ENCODE measurements around the gene METTL9.
A peak's percentile ranks its signal among the peaks of the same experiment; 100 is the strongest.
"Not testable (repeated sequence)": the region's sequence is repeated elsewhere in the genome, so short reads cannot be mapped to it uniquely, and the experiment has no call there.

Gene METTL9

GRCh38 chr16:21564367-21564766, 35.0 kb upstream of the METTL9 start:
- POLR2A ChIA-PET; H3K9me3 ChIP-seq (ENCODE audit: control extremely low read depth in 1 of 5, control insufficient read depth in 4 of 5, insufficient read depth in 2 of 5, low read depth in 1 of 5, low read length in 4 of 5): not testable (repeated sequence)

GRCh38 chr16:21565507-21565860, 33.9 kb upstream of the METTL9 start:
- Histone ChIP-seq H3K4me1 (ENCODE audit: control extremely low read depth in 1 of 4, control insufficient read depth in 4 of 4, insufficient read depth in 4 of 4, low read length in 3 of 4) (peaks cover 0 to 10% (median 3%) of the 10 kb centered on the region in 4 experiments), H3K4me3 (ENCODE audit: control insufficient read depth in 1 of 7, extremely low read depth in 1 of 7, insufficient read depth in 4 of 7, low read depth in 2 of 7, low read length in 6 of 7) (no peak overlapping the region), H3K27ac (ENCODE audit: insufficient read depth in 1 of 2, low read depth in 1 of 2, low read length in 2 of 2, poor library complexity in 1 of 2, severe bottlenecking in 2 of 2) (no peak overlapping the region), H3K9me3 (ENCODE audit: control extremely low read depth in 1 of 5, control insufficient read depth in 4 of 5, insufficient read depth in 2 of 5, low read depth in 1 of 5, low read length in 4 of 5) (no peaks in the 10 kb centered on the region), H3K36me3 (ENCODE audit: control insufficient read depth in 4 of 4, insufficient read depth in 4 of 4, low read length in 3 of 4) (no peaks in the 10 kb centered on the region), H3K27me3 (replicated peaks in 2 of 5; ENCODE audit: control insufficient read depth in 4 of 5, insufficient read depth in 5 of 5, low read length in 4 of 5) (no peaks in the 10 kb centered on the region)
- ChIA-PET POLR2A (no interaction called here), CTCF (interaction anchor here (0.6 to 1.7 kb wide), 3 partner anchors 12 to 1110 kb away, joined by 3 to 4 read pairs (median 3); no protein-coding TSS in a partner anchor)
- WGBS (ENCODE audit: insufficient coverage), result 100% methylated on average over 2 of the region's 2 CpGs
- no peak for DNase-seq

More at GRCh38 chr16:21564367-21564766, 35.0 kb upstream of the METTL9 start:
- DNase-seq; H3K4me3 ChIP-seq (ENCODE audit: control insufficient read depth in 1 of 7, extremely low read depth in 1 of 7, insufficient read depth in 4 of 7, low read depth in 2 of 7, low read length in 6 of 7); H3K36me3 ChIP-seq (ENCODE audit: control insufficient read depth in 4 of 4, insufficient read depth in 4 of 4, low read length in 3 of 4); H3K27me3 ChIP-seq (replicated peaks in 2 of 5; ENCODE audit: control insufficient read depth in 4 of 5, insufficient read depth in 5 of 5, low read length in 4 of 5); H3K4me1 ChIP-seq (ENCODE audit: control extremely low read depth in 1 of 4, control insufficient read depth in 4 of 4, insufficient read depth in 4 of 4, low read length in 3 of 4); H3K27ac ChIP-seq (ENCODE audit: insufficient read depth in 1 of 2, low read depth in 1 of 2, low read length in 2 of 2, poor library complexity in 1 of 2, severe bottlenecking in 2 of 2): not testable (repeated sequence)
- CTCF ChIA-PET, result interaction anchor here (0.8 to 1.1 kb wide), 3 partner anchors 9 to 1120 kb away, joined by 3 read pairs; no protein-coding TSS in a partner anchor
- 91% methylated on average over 1 of the region's 1 CpG for WGBS (ENCODE audit: insufficient coverage)

GRCh38 chr16:21565861-21566669, 33.3 kb upstream of the METTL9 start:
- WGBS (ENCODE audit: insufficient coverage), result 78% methylated on average over 13 of the region's 13 CpGs
- POLR2A ChIA-PET, result no interaction called here
- H3K4me3 ChIP-seq (ENCODE audit: control insufficient read depth in 1 of 7, extremely low read depth in 1 of 7, insufficient read depth in 4 of 7, low read depth in 2 of 7, low read length in 6 of 7), result no peak overlapping the region

GRCh38 chr16:21566891-21567414, 32.4 kb upstream of the METTL9 start:
- H3K36me3 ChIP-seq (ENCODE audit: control insufficient read depth in 4 of 4, insufficient read depth in 4 of 4, low read length in 3 of 4), result no peaks in the 10 kb centered on the region
- no peak for DNase-seq
- ChIA-PET CTCF (interaction anchor here (0.7 to 2.1 kb wide), 7 partner anchors 9 to 1129 kb away, joined by 3 to 5 read pairs (median 4); no protein-coding TSS in a partner anchor), POLR2A (no interaction called here)
- H3K27me3 ChIP-seq (replicated peaks in 2 of 5; ENCODE audit: control insufficient read depth in 4 of 5, insufficient read depth in 5 of 5, low read length in 4 of 5), result no peaks in the 10 kb centered on the region
- H3K4me3 ChIP-seq (ENCODE audit: control insufficient read depth in 1 of 7, extremely low read depth in 1 of 7, insufficient read depth in 4 of 7, low read depth in 2 of 7, low read length in 6 of 7), result no peak overlapping the region
- H3K9me3 ChIP-seq (ENCODE audit: control extremely low read depth in 1 of 5, control insufficient read depth in 4 of 5, insufficient read depth in 2 of 5, low read depth in 1 of 5, low read length in 4 of 5), result no peaks in the 10 kb centered on the region
- peaks cover 0 to 10% (median 3%) of the 10 kb centered on the region in 4 experiments for H3K4me1 ChIP-seq (ENCODE audit: control extremely low read depth in 1 of 4, control insufficient read depth in 4 of 4, insufficient read depth in 4 of 4, low read length in 3 of 4)
- 94% methylated on average over 2 of the region's 4 CpGs for WGBS (ENCODE audit: insufficient coverage)
- no peak overlapping the region for H3K27ac ChIP-seq (ENCODE audit: insufficient read depth in 1 of 2, low read depth in 1 of 2, low read length in 2 of 2, poor library complexity in 1 of 2, severe bottlenecking in 2 of 2)

More at GRCh38 chr16:21565861-21566669, 33.3 kb upstream of the METTL9 start:
- Histone ChIP-seq H3K27me3 (replicated peaks in 2 of 5; ENCODE audit: control insufficient read depth in 4 of 5, insufficient read depth in 5 of 5, low read length in 4 of 5) (no peaks in the 10 kb centered on the region), H3K27ac (ENCODE audit: insufficient read depth in 1 of 2, low read depth in 1 of 2, low read length in 2 of 2, poor library complexity in 1 of 2, severe bottlenecking in 2 of 2) (no peak overlapping the region), H3K4me1 (ENCODE audit: control extremely low read depth in 1 of 4, control insufficient read depth in 4 of 4, insufficient read depth in 4 of 4, low read length in 3 of 4) (peaks cover 0 to 10% (median 3%) of the 10 kb centered on the region in 4 experiments), H3K36me3 (ENCODE audit: control insufficient read depth in 4 of 4, insufficient read depth in 4 of 4, low read length in 3 of 4) (no peaks in the 10 kb centered on the region), H3K9me3 (ENCODE audit: control extremely low read depth in 1 of 5, control insufficient read depth in 4 of 5, insufficient read depth in 2 of 5, low read depth in 1 of 5, low read length in 4 of 5) (no peaks in the 10 kb centered on the region)
- DNase-seq, result peak in 2 of 3 donors; percentile 46 to 54
- CTCF ChIA-PET, result interaction anchor here (0.7 to 1.7 kb wide), 5 partner anchors 8 to 1130 kb away, joined by 3 to 4 read pairs (median 3); no protein-coding TSS in a partner anchor

GRCh38 chr16:21567496-21567895, 31.9 kb upstream of the METTL9 start:
- H3K9me3 ChIP-seq (ENCODE audit: control extremely low read depth in 1 of 5, control insufficient read depth in 4 of 5, insufficient read depth in 2 of 5, low read depth in 1 of 5, low read length in 4 of 5); DNase-seq; H3K4me1 ChIP-seq (ENCODE audit: control extremely low read depth in 1 of 4, control insufficient read depth in 4 of 4, insufficient read depth in 4 of 4, low read length in 3 of 4); POLR2A ChIA-PET; H3K27me3 ChIP-seq (replicated peaks in 2 of 5; ENCODE audit: control insufficient read depth in 4 of 5, insufficient read depth in 5 of 5, low read length in 4 of 5); H3K4me3 ChIP-seq (ENCODE audit: control insufficient read depth in 1 of 7, extremely low read depth in 1 of 7, insufficient read depth in 4 of 7, low read depth in 2 of 7, low read length in 6 of 7); H3K36me3 ChIP-seq (ENCODE audit: control insufficient read depth in 4 of 4, insufficient read depth in 4 of 4, low read length in 3 of 4); H3K27ac ChIP-seq (ENCODE audit: insufficient read depth in 1 of 2, low read depth in 1 of 2, low read length in 2 of 2, poor library complexity in 1 of 2, severe bottlenecking in 2 of 2): not testable (repeated sequence)
- 95% methylated on average over 4 of the region's 4 CpGs for WGBS (ENCODE audit: insufficient coverage)
- CTCF ChIA-PET, result interaction anchor here (0.9 to 2.1 kb wide), 5 partner anchors 8 to 1129 kb away, joined by 3 to 5 read pairs (median 4); no protein-coding TSS in a partner anchor

GRCh38 chr16:21568502-21569189, 30.7 kb upstream of the METTL9 start:
- WGBS (ENCODE audit: insufficient coverage), result 98% methylated on average over 6 of the region's 6 CpGs

More at GRCh38 chr16:21568502-21569189, 30.7 kb upstream of the METTL9 start:
- no peaks in the 10 kb centered on the region for H3K9me3 ChIP-seq (ENCODE audit: control extremely low read depth in 1 of 5, control insufficient read depth in 4 of 5, insufficient read depth in 2 of 5, low read depth in 1 of 5, low read length in 4 of 5)
- no peak for DNase-seq
- no peaks in the 10 kb centered on the region for H3K36me3 ChIP-seq (ENCODE audit: control insufficient read depth in 4 of 4, insufficient read depth in 4 of 4, low read length in 3 of 4)
- no peak overlapping the region for H3K4me3 ChIP-seq (ENCODE audit: control insufficient read depth in 1 of 7, extremely low read depth in 1 of 7, insufficient read depth in 4 of 7, low read depth in 2 of 7, low read length in 6 of 7)
- ChIA-PET CTCF (interaction anchor here (0.6 to 2.1 kb wide), 6 partner anchors 9 to 1308 kb away, joined by 3 to 5 read pairs (median 3); no protein-coding TSS in a partner anchor), POLR2A (no interaction called here)
- H3K27ac ChIP-seq (ENCODE audit: insufficient read depth in 1 of 2, low read depth in 1 of 2, low read length in 2 of 2, poor library complexity in 1 of 2, severe bottlenecking in 2 of 2), result no peak overlapping the region
- peaks cover 0 to 10% (median 3%) of the 10 kb centered on the region in 4 experiments for H3K4me1 ChIP-seq (ENCODE audit: control extremely low read depth in 1 of 4, control insufficient read depth in 4 of 4, insufficient read depth in 4 of 4, low read length in 3 of 4)
- no peaks in the 10 kb centered on the region for H3K27me3 ChIP-seq (replicated peaks in 2 of 5; ENCODE audit: control insufficient read depth in 4 of 5, insufficient read depth in 5 of 5, low read length in 4 of 5)
